RWPE1 (cell line): ENCODE measurements around the gene TGDS.

Experiments used
- CTCF ChIA-PET: fragments of 350-600 bp; sonication (Branson Sonifier 250); formaldehyde crosslinking; extraction: SDS; loops from one replicate; lab custom pipeline; 2021; lab: Yijun Ruan, JAX
- POLR2A ChIA-PET: fragments of 400-600 bp; formaldehyde crosslinking; extraction: SDS; loops from one replicate; lab custom pipeline; 2020; ENCODE audit warnings: antibody characterized with exemption; ENCODE audit not compliant: low non-redundant PET; lab: Yijun Ruan, JAX
- DNase-seq: peaks from one replicate; pipeline ENCODE4 v3.0.0; 2012; ENCODE audit warnings: low spot score
- H3K27ac ChIP-seq: fragments of 450-650 bp; 2 replicates; pipeline ENCODE4 v1.5.1; 2017
- TF ChIP-seq, protein P1 (sequence below): fragments of 450-650 bp; conservative IDR thresholded peaks from 2 replicates; pipeline ENCODE4 v1.5.1; 2017; ENCODE audit warnings: low read depth, mild to moderate bottlenecking

TGDS gene

DNA sequence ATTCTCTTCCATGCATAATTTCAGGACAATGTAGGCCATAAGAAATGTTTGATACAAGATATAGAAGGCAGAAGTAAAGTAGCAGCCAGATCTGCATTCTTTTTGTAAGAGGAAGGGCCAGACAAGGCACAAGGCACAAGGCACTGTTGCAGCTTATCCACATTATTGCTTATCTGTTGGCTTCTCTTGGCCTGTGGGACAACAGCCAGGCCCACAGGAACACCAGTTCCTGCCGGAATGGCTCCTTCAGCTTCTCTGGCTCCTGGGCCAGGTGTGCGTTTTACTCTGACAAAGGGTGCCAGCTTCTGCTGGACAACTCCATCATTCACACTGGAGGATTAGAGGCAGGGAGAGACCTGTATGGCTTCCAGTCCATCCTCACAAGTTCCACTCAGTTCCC, 34.9 kb upstream of the TGDS start:
- POLR2A ChIA-PET: no interaction called here
- H3K27ac ChIP-seq: no peak overlapping the region
- CTCF ChIA-PET: interaction anchor here (0.5 to 1.1 kb wide), 2 partner anchors 10 to 29 kb away, joined by 3 read pairs; partner anchors contain the start of gene GPR180
- TF ChIP-seq, protein P1, sequence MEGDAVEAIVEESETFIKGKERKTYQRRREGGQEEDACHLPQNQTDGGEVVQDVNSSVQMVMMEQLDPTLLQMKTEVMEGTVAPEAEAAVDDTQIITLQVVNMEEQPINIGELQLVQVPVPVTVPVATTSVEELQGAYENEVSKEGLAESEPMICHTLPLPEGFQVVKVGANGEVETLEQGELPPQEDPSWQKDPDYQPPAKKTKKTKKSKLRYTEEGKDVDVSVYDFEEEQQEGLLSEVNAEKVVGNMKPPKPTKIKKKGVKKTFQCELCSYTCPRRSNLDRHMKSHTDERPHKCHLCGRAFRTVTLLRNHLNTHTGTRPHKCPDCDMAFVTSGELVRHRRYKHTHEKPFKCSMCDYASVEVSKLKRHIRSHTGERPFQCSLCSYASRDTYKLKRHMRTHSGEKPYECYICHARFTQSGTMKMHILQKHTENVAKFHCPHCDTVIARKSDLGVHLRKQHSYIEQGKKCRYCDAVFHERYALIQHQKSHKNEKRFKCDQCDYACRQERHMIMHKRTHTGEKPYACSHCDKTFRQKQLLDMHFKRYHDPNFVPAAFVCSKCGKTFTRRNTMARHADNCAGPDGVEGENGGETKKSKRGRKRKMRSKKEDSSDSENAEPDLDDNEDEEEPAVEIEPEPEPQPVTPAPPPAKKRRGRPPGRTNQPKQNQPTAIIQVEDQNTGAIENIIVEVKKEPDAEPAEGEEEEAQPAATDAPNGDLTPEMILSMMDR: no peak
- DNase-seq: no peak

DNA sequence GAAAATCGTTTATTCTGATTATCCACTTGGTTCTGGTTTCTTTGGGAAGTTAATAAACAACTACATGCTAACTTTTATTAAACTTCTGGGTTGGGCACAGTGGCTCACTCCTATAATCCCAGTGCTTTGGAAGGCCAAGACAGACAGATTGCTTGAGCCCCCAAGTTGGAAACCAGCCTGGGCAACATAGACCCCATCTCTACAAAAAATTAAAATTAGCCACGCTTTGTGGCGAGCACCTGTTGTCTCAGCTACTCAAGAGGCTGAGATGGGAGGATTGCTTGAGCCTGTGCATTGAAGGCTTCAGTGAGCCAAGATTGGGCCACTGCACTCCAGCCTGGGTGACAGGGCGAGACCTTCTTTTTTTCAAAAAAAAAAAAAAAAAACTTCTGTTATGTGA, 27.4 kb upstream of the TGDS start:
- H3K27ac ChIP-seq: no peak overlapping the region
- CTCF ChIA-PET: no interaction called here
- POLR2A ChIA-PET: no interaction called here
- DNase-seq: no peak
- TF ChIP-seq, protein P1: no peak

DNA sequence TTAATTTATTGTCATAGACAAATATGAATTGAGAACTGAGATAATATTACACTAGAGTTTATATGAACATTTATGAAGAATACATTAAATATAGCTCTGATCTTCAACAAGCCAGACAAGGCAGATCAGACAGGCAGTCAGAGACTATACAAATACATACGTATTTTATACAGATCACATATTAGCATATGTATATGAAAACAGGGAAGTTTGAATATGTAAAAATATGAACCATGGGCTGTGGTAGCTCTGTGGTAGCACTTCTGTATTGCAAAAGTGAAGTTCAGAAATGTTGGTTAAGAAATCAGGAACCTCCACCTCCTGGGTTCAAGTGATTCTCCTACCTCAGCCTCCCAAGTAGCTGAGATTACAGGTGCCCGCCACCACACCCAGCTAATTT, 26.4 kb upstream of the TGDS start:
- H3K27ac ChIP-seq: no peak overlapping the region
- POLR2A ChIA-PET: no interaction called here
- CTCF ChIA-PET: interaction anchor here (0.8 kb wide), 1 partner anchor 17 kb away, joined by 4 read pairs; no protein-coding TSS in a partner anchor
- TF ChIP-seq, protein P1: no peak
- DNase-seq: no peak

DNA sequence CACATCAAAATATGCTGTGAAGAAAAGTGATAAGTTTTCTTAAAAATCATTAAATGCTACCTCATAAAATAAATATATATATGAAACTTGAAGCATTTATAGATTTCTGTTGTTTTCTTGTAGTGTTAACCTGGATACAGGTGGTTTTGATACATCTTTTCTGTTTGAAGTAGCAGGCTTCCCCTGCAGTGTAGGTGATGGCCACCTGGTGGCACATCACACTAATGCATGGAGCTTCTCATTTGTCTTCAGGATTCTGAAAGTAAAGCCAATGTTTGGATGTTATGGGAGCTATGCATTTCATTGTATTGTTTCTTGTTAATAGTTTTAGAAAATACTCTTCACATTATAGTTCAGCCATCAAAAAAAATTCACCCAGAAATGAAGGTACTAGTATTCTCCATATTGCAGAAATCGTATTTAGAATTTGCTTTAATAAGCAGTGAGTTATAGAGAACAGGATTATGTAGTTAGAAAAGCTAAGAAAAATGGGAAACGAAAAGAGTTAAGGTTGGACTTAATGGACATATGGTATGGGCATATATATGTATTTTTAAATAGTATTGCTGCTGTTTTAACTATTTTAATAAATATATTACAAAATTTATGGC, 24.4 kb upstream of the TGDS start:
- ChIA-PET POLR2A (no interaction called here), CTCF (interaction anchor here (0.5 to 1.3 kb wide), 9 partner anchors 10 to 783 kb away, joined by 3 to 6 read pairs (median 3); partner anchors contain the start of gene GPR180)
- H3K27ac ChIP-seq: no peak overlapping the region
- TF ChIP-seq, protein P1: peak; percentile 73
- DNase-seq: peak; percentile 41

DNA sequence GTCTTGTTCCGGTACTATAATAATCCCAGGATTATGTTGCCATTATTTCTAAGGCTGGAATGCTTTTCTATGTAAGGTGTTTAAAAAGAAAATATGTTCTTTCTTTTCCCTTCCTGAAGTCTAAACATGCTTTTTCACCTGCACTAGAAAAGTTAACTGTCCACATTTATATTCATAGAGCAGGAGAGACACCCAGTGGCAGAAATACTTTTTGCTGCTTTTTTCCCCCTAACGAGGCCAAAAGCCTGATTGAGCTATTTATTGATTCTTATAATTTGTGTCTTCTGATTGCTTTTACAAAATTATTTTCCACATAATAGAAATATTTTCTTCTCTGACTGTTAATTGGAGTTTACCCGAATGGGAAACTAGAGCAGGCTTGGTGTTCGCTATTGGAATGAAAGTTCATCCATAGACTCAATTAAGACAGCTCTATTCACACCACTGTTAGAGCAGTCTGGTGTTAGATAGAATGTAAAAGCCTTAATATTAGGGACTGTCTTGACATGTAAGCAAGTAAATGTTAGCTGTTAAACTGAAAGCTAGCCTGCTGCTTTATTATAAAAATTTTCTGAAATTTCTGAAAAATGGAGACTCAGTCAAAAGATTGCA, 21.5 kb upstream of the TGDS start:
- TF ChIP-seq, protein P1: peak; percentile 65
- ChIA-PET CTCF (interaction anchor here (0.5 to 3.5 kb wide), 11 partner anchors 21 to 1255 kb away, joined by 3 to 31 read pairs (median 3); partner anchors contain the start of gene TGDS), POLR2A (no interaction called here)
- no peak overlapping the region for H3K27ac ChIP-seq
- DNase-seq: no peak

DNA sequence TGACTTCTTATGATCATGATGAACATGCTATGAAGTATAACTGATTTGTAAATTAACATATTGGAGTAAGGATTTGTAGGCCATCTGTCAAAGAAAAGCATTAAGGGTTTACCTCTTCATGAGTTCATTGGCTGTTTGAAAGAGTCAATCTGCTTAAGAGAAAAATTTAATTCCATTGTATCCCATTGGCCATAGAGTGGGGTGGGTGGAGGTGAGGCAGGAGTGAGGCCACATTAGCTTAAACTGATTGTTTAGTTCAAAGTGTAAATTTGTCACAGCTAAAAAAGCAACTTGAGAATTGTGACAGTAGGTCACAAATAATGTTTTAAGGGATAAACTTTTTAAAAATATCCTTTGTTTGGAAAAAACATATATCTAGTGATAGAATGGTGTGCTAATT, 17.1 kb upstream of the TGDS start:
- no peak overlapping the region for H3K27ac ChIP-seq
- DNase-seq: no peak
- ChIA-PET CTCF (no interaction called here), POLR2A (no interaction called here)
- TF ChIP-seq, protein P1: no peak
